LNCaP clone FGC (cell line): ENCODE data around the gene TTBK2.

Source experiments
- DNase-seq: peaks from one replicate; pipeline ENCODE4 v3.0.0-alpha.2; 2011; ENCODE audit warnings: low read depth
- H3K4me3 ChIP-seq: 2 replicates; pipeline ENCODE4 v1.5.1; 2011; ENCODE audit warnings: mild to moderate bottlenecking, low read depth, low read length, control low read depth
- TF ChIP-seq, protein P1 (sequence below): IDR thresholded peaks from 2 replicates; pipeline ENCODE4 v1.5.1; 2012; ENCODE audit warnings: mild to moderate bottlenecking; ENCODE audit not compliant: control insufficient read depth, insufficient read depth; ENCODE audit errors: extremely low read depth

Gene TTBK2

GRCh38 chr15:42721016-42721415 lies 199.6 kb downstream of the TTBK2 start:
- TF ChIP-seq, protein P1, sequence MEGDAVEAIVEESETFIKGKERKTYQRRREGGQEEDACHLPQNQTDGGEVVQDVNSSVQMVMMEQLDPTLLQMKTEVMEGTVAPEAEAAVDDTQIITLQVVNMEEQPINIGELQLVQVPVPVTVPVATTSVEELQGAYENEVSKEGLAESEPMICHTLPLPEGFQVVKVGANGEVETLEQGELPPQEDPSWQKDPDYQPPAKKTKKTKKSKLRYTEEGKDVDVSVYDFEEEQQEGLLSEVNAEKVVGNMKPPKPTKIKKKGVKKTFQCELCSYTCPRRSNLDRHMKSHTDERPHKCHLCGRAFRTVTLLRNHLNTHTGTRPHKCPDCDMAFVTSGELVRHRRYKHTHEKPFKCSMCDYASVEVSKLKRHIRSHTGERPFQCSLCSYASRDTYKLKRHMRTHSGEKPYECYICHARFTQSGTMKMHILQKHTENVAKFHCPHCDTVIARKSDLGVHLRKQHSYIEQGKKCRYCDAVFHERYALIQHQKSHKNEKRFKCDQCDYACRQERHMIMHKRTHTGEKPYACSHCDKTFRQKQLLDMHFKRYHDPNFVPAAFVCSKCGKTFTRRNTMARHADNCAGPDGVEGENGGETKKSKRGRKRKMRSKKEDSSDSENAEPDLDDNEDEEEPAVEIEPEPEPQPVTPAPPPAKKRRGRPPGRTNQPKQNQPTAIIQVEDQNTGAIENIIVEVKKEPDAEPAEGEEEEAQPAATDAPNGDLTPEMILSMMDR, result no peak
- H3K4me3 ChIP-seq, result no peak overlapping the region
- DNase-seq, result no peak

- TF ChIP-seq, protein P1, result no peak
- H3K4me3 ChIP-seq, result no peak overlapping the region
- DNase-seq, result no peak
These were observed 200.5 kb downstream of the TTBK2 start for GRCh38 chr15:42720071-42720470.

GRCh38 chr15:42719043-42719442 lies 201.5 kb downstream of the TTBK2 start:
- DNase-seq, result no peak
- TF ChIP-seq, protein P1, result no peak
- H3K4me3 ChIP-seq, result no peak overlapping the region

- no peak for DNase-seq
- H3K4me3 ChIP-seq, result no peak overlapping the region
- TF ChIP-seq, protein P1, result no peak
These were observed 204.0 kb downstream of the TTBK2 start for GRCh38 chr15:42716626-42717025.

DNA sequence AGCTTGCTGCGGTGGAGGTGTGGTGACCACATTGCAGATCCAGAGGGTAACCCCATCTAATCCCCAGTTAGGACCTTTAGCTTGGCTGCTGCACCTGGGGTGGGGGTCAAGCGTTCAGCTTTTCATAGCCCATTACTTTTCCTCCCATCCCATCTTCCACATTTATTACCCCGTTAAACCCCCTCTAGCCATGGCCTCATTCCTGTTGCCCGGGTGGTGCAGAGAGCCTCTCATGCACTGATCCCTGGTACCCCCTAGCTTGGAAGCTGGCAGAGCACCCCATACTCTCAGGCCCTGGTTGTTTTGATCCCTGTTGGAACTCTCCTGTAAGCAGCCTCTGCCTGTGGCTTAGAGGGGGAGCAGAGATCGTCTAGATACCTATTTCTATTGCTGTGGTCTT lies 204.5 kb downstream of the TTBK2 start:
- DNase-seq, result no peak
- TF ChIP-seq, protein P1, result no peak
- H3K4me3 ChIP-seq, result no peak overlapping the region

DNA sequence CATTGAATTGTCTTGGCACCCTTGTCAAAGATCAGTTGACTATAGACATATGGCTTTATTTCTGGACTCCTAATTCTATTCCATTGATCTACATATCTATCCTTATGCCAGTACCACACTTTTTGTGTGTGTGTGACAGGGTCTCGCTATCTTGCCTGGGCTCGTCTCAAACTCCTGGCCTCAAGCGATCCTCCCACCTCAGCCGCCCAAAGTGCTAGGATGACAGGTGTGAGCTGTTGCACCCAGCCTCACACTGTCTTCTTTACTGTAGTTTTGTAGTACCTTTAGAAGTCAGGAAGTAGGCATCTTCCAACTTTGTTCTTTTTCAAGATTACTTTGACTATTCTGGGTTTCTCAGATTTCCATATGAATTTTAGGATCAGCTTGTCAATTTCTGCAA lies 208.0 kb downstream of the TTBK2 start:
- DNase-seq, result no peak
- TF ChIP-seq, protein P1, result no peak
- no peak overlapping the region for H3K4me3 ChIP-seq

GRCh38 chr15:42711746-42712145 lies 208.8 kb downstream of the TTBK2 start:
- H3K4me3 ChIP-seq, result no peak overlapping the region
- no peak for DNase-seq
- TF ChIP-seq, protein P1, result no peak
